ENCODE measurements around the gene ADAMTS5. TPM values are rescaled to one million over a fixed set of nuclear protein-coding genes. Genes with fewer than 3 reads are reported as not detected.

The ADAMTS5 gene
- total RNA-seq (2011; cell fraction: chromatin; rRNA removed; ENCODE audit: low replicate concordance), result not detected in 2 replicates
- total RNA-seq (2011; cell fraction: nucleolus; rRNA removed), result not detected in 2 replicates
- total RNA-seq (2011; cell fraction: nucleoplasm; rRNA removed), result not detected in 2 replicates
- total RNA-seq (2014; rRNA removed) (not detected in 2 replicates), total RNA-seq (2014; rRNA removed; fragmentation: Illumina TruSeq; extraction: Trizol) (not detected in 2 replicates), total RNA-seq (2015; rRNA removed; fragmentation: Illumina TruSeq; extraction: Trizol) (not detected in 2 replicates), total RNA-seq (2021) (0.02 TPM in 1 of 2 replicates, not detected in the other), polyA plus RNA-seq (2011; rRNA removed) (not detected in 2 replicates), polyA plus RNA-seq (2014; fragmentation: Illumina TruSeq; extraction: Trizol) (not detected in 2 replicates), polyA plus RNA-seq (2014; fragmentation: Nextera tagmentation; extraction: Ambion mirVana) (not detected), polyA plus RNA-seq (2014; rRNA removed) (not detected in 2 replicates), polyA minus RNA-seq (2011; rRNA and poly(A)+ RNA removed) (not detected in 2 replicates), Bru-seq, nascent RNA (not detected), BruChase-seq, experiment 1, labeled RNA remaining after a 2-hour chase (not detected), BruChase-seq, experiment 2, labeled RNA remaining after a 6-hour chase (not detected)
- polyA plus RNA-seq (2011; cell fraction: cytosol; rRNA removed), result not detected in 2 replicates
- polyA plus RNA-seq (2011; cell fraction: nucleus; rRNA removed), result not detected in 2 replicates
- not detected in 2 replicates for polyA plus RNA-seq (2012)
- 0.27 TPM in 1 of 2 replicates, not detected in the other for polyA minus RNA-seq (2011; cell fraction: cytosol; rRNA and poly(A)+ RNA removed)
- not detected in 2 replicates for polyA minus RNA-seq (2011; cell fraction: nucleus; rRNA and poly(A)+ RNA removed)
- long read RNA-seq, experiment 1, result 0 reads
- long read RNA-seq, experiment 2, result 0 reads
- long read RNA-seq, experiment 3, result 0 reads

GRCh38 chr21:26967062-26967913, at the start of gene ADAMTS5:
ADAMTS5 (minus strand) TSS chr21:26967088; CDS start chr21:26966391, 697 bp downstream.
- WGBS (ENCODE audit: insufficient coverage, low coverage, missing lambda C conversion rate), result under 1% methylated on average over 54 of the region's 55 CpGs
- Histone ChIP-seq H3K4me1 (replicated peaks in 1 of 2; ENCODE audit: control insufficient read depth in 2 of 2, insufficient read depth in 2 of 2, low read length in 2 of 2) (no peaks in the 10 kb centered on the region; a peak in 2 of 5 replicates), H4K20me1 (replicated peaks; ENCODE audit: control insufficient read depth, insufficient read depth, low read length) (no peaks in the 10 kb centered on the region), H3K27me3 (ENCODE audit: control insufficient read depth in 2 of 2, insufficient read depth in 2 of 2, low read length in 2 of 2) (no peaks in the 10 kb centered on the region), H3K4me3 (no peak within 1 kb of the TSS), H2AFZ (ENCODE audit: low read depth, low read length) (no peak within 1 kb of the TSS), H3K36me3 (ENCODE audit: control insufficient read depth, insufficient read depth, low read length) (no peaks in the 10 kb centered on the region), H3K79me2 (ENCODE audit: control insufficient read depth, insufficient read depth, low read length) (no peaks in the 10 kb centered on the region), H3K9me1 (ENCODE audit: control insufficient read depth, insufficient read depth, low read length) (no peaks in the 10 kb centered on the region), H3K27ac (ENCODE audit: extremely low read depth, low read depth, low read length) (no peak within 1 kb of the TSS), H3K9ac (ENCODE audit: insufficient read depth in 1 of 2, low read depth in 2 of 2, low read length in 2 of 2) (no peak within 1 kb of the TSS), H3K9me3 (replicated peaks; ENCODE audit: control insufficient read depth, insufficient read depth, low read depth, low read length) (no peaks in the 10 kb centered on the region), H3K4me2 (ENCODE audit: insufficient read depth, low read length) (no peak within 1 kb of the TSS)
- no peak for FAIRE-seq
- BruUV-seq (replicated peaks), result no TSS peak
- ChIA-PET POLR2A (interaction anchor here (0.7 kb wide), 1 partner anchor 1773 kb away, joined by 3 read pairs; no protein-coding TSS in a partner anchor), CTCF (ENCODE audit: low intra/inter-chr PET ratio) (no interaction called here)
- intact Hi-C loops (cut with micrococcal nuclease), result no loop called here
- in situ Hi-C loops (cut with MboI), result no loop called here
- no peak for DNase-seq (ENCODE audit: extremely low read depth in 1 of 4, low spot score in 3 of 4)
- no peak for ATAC-seq
- TF ChIP-seq CREB1 (IDR thresholded peaks at IDR 0.05) (no peak), CREB1 (CRISPR knock-in tag; IDR thresholded peaks at IDR 0.05) (no peak), SMAD3 (CRISPR knock-in tag; conservative IDR thresholded peaks at IDR 0.05) (no peak), ZNF589 (CRISPR knock-in tag; IDR thresholded peaks at IDR 0.05; ENCODE audit: low read depth) (no peak), ZNF395 (CRISPR knock-in tag; IDR thresholded peaks at IDR 0.05) (no peak), ZNF280A (IDR thresholded peaks at IDR 0.05; ENCODE audit: low read depth, partially characterized antibody) (no peak), MEF2D (tag; conservative IDR thresholded peaks at IDR 0.05; ENCODE audit: low read depth) (no peak), POU5F1 (IDR thresholded peaks at IDR 0.05; ENCODE audit: borderline replicate concordance, low read depth, low read length, partially characterized antibody) (no peak), KDM4B (IDR thresholded peaks at IDR 0.05; ENCODE audit: borderline replicate concordance in 2 of 2, low read depth in 1 of 2) (no peak), ARHGAP35 (IDR thresholded peaks at IDR 0.05; ENCODE audit: partially characterized antibody) (no peak), PHB (CRISPR knock-in tag; IDR thresholded peaks at IDR 0.05) (no peak), ZNF507 (tag; conservative IDR thresholded peaks at IDR 0.05) (no peak)

Measured in K562 (cell line).